Mesendoderm (in vitro differentiated cells): ENCODE results near the gene FGF1.

Experiments used
- DNase-seq: peaks from one replicate; pipeline ENCODE4 v3.0.0; 2013
- H2AK5ac ChIP-seq: 2 replicates; pipeline ENCODE4 v1.6.1; 2013; ENCODE audit warnings: low read length, inconsistent platforms
- H2BK120ac ChIP-seq: 2 replicates; pipeline ENCODE4 v1.6.1; 2013; ENCODE audit warnings: low read depth, mild to moderate bottlenecking, low read length, moderate library complexity, mixed read lengths
- H2BK15ac ChIP-seq: replicated peaks from 2 replicates; pipeline ENCODE4 v1.6.1; 2013; ENCODE audit warnings: low read depth, mild to moderate bottlenecking, moderate library complexity
- H2BK5ac ChIP-seq: 2 replicates; pipeline ENCODE4 v1.6.1; 2013; ENCODE audit warnings: low read length, inconsistent platforms
- H3K18ac ChIP-seq: 2 replicates; pipeline ENCODE4 v1.6.1; 2013; ENCODE audit warnings: mild to moderate bottlenecking, low read length, mixed read lengths
- H3K23ac ChIP-seq: one replicate; pipeline ENCODE4 v1.6.1; 2013; ENCODE audit warnings: low read length
- H3K27ac ChIP-seq: 2 replicates; pipeline ENCODE4 v1.5.1; 2013; ENCODE audit warnings: low read depth, mild to moderate bottlenecking, inconsistent platforms, low read length, moderate library complexity
- H3K27me3 ChIP-seq: 2 replicates; pipeline ENCODE4 v1.6.1; 2013; ENCODE audit warnings: low read length, control low read depth, mild to moderate bottlenecking, inconsistent platforms; ENCODE audit not compliant: insufficient read depth, poor library complexity
- H3K36me3 ChIP-seq: 2 replicates; pipeline ENCODE4 v1.6.1; 2013; ENCODE audit warnings: low read length, inconsistent platforms; ENCODE audit not compliant: control insufficient read depth, insufficient read depth
- H3K4ac ChIP-seq: one replicate; pipeline ENCODE4 v1.6.1; 2013; ENCODE audit warnings: low read depth, mild to moderate bottlenecking, low read length, moderate library complexity
- H3K4me1 ChIP-seq: 2 replicates; pipeline ENCODE4 v1.6.1; 2013; ENCODE audit warnings: low read depth, low read length, inconsistent platforms; ENCODE audit not compliant: control insufficient read depth
- H3K4me2 ChIP-seq: 2 replicates; pipeline ENCODE4 v1.6.1; 2013; ENCODE audit warnings: low read length
- H3K4me3 ChIP-seq: 2 replicates; pipeline ENCODE4 v1.5.1; 2013; ENCODE audit warnings: mild to moderate bottlenecking, low read length
- H3K56ac ChIP-seq: one replicate; pipeline ENCODE4 v1.6.1; 2013; ENCODE audit warnings: low read length
- H3K79me1 ChIP-seq: 2 replicates; pipeline ENCODE4 v1.6.1; 2013; ENCODE audit warnings: low read length, inconsistent platforms
- H3K79me2 ChIP-seq: 2 replicates; pipeline ENCODE4 v1.6.1; 2013; ENCODE audit warnings: mild to moderate bottlenecking, low read length; ENCODE audit not compliant: control insufficient read depth, insufficient read depth
- H3K9ac ChIP-seq: 2 replicates; pipeline ENCODE4 v1.6.1; 2013; ENCODE audit warnings: low read length, inconsistent platforms
- H4K5ac ChIP-seq: one replicate; pipeline ENCODE4 v1.6.1; 2013; ENCODE audit warnings: low read length
- H4K8ac ChIP-seq: one replicate; pipeline ENCODE4 v1.6.1; 2013; ENCODE audit warnings: low read depth, mild to moderate bottlenecking, control low read depth, low read length, moderate library complexity
- WGBS: extraction: QIAGEN DNeasy Blood & Tissue Kit; methylation state at CpG from one replicate; pipeline ENCODE4 v1.1.7; 2013; ENCODE audit warnings: low lambda C conversion rate, missing lambda C conversion rate; ENCODE audit not compliant: insufficient coverage; ENCODE audit errors: extremely low coverage; 5-methylcytosine and 5-hydroxymethylcytosine counted together

FGF1 gene

GRCh38 chr5:142722896-142723295, 37.0 kb upstream of the FGF1 start:
- no peak for DNase-seq
- Histone ChIP-seq H3K23ac (no peak overlapping the region), H2BK5ac (no peak overlapping the region), H3K4me1 (no peaks in the 10 kb centered on the region), H3K56ac (no peak overlapping the region), H3K27me3 (no peaks in the 10 kb centered on the region), H3K4me2 (no peak overlapping the region), H3K79me1 (no peaks in the 10 kb centered on the region), H3K36me3 (no peaks in the 10 kb centered on the region), H3K79me2 (no peaks in the 10 kb centered on the region), H3K18ac (no peak overlapping the region), H4K5ac (no peak overlapping the region), H2AK5ac (no peak overlapping the region), H3K4me3 (no peak overlapping the region), H3K4ac (no peak overlapping the region), H3K9ac (no peak overlapping the region), H2BK120ac (no peak overlapping the region), H4K8ac (no peak overlapping the region), H3K27ac (no peak overlapping the region), H2BK15ac (no peak overlapping the region)
- WGBS: no CpG with 5 or more reads among the region's 4 CpGs

GRCh38 chr5:142722146-142722545, 36.3 kb upstream of the FGF1 start:
- Histone ChIP-seq H2AK5ac (no peak overlapping the region), H2BK120ac (no peak overlapping the region)
- no CpG with 5 or more reads among the region's 6 CpGs for WGBS

GRCh38 chr5:142720641-142721271, 34.9 kb upstream of the FGF1 start:
- H3K27ac ChIP-seq: no peak overlapping the region
- H3K4me2 ChIP-seq: no peak overlapping the region
- H3K79me1 ChIP-seq: no peaks in the 10 kb centered on the region
- peak overlapping the region; percentile 70 for H3K23ac ChIP-seq
- no peak overlapping the region for H3K18ac ChIP-seq
- H3K9ac ChIP-seq: no peak overlapping the region
- no peak for DNase-seq
- H3K4me3 ChIP-seq: no peak overlapping the region
- H3K4me1 ChIP-seq: no peaks in the 10 kb centered on the region
- H2BK5ac ChIP-seq: no peak overlapping the region
- WGBS: no CpG with 5 or more reads among the region's 13 CpGs
- no peaks in the 10 kb centered on the region for H3K79me2 ChIP-seq
- H4K5ac ChIP-seq: no peak overlapping the region
- H2BK15ac ChIP-seq: no peak overlapping the region
- H3K27me3 ChIP-seq: no peaks in the 10 kb centered on the region
- no peak overlapping the region for H3K56ac ChIP-seq
- H3K4ac ChIP-seq: no peak overlapping the region
- no peak overlapping the region for H2AK5ac ChIP-seq
- H2BK120ac ChIP-seq: no peak overlapping the region
- H3K36me3 ChIP-seq: no peaks in the 10 kb centered on the region
- no peak overlapping the region for H4K8ac ChIP-seq

More at GRCh38 chr5:142722146-142722545, 36.3 kb upstream of the FGF1 start:
- no peaks in the 10 kb centered on the region for H3K27me3 ChIP-seq
- no peaks in the 10 kb centered on the region for H3K79me1 ChIP-seq
- no peak overlapping the region for H3K4ac ChIP-seq
- no peak overlapping the region for H3K9ac ChIP-seq
- H3K4me2 ChIP-seq: no peak overlapping the region
- H3K4me3 ChIP-seq: no peak overlapping the region
- H3K4me1 ChIP-seq: no peaks in the 10 kb centered on the region
- no peak overlapping the region for H3K23ac ChIP-seq
- no peak overlapping the region for H3K27ac ChIP-seq
- H4K8ac ChIP-seq: no peak overlapping the region
- no peak for DNase-seq
- no peak overlapping the region for H3K18ac ChIP-seq
- H3K79me2 ChIP-seq: no peaks in the 10 kb centered on the region
- H4K5ac ChIP-seq: no peak overlapping the region
- no peak overlapping the region for H3K56ac ChIP-seq
- no peak overlapping the region for H2BK15ac ChIP-seq
- H3K36me3 ChIP-seq: no peaks in the 10 kb centered on the region
- no peak overlapping the region for H2BK5ac ChIP-seq

GRCh38 chr5:142719836-142720370, 34.0 kb upstream of the FGF1 start:
- Histone ChIP-seq H4K8ac (no peak overlapping the region), H4K5ac (no peak overlapping the region), H3K4me1 (no peaks in the 10 kb centered on the region), H3K27ac (no peak overlapping the region), H2AK5ac (no peak overlapping the region), H3K4ac (no peak overlapping the region), H3K23ac (no peak overlapping the region), H3K4me2 (no peak overlapping the region), H2BK5ac (no peak overlapping the region), H2BK15ac (no peak overlapping the region), H3K56ac (no peak overlapping the region), H3K27me3 (no peaks in the 10 kb centered on the region), H3K18ac (no peak overlapping the region), H3K79me1 (no peaks in the 10 kb centered on the region), H3K9ac (no peak overlapping the region), H3K79me2 (no peaks in the 10 kb centered on the region), H3K4me3 (no peak overlapping the region), H2BK120ac (no peak overlapping the region), H3K36me3 (no peaks in the 10 kb centered on the region)
- WGBS: no CpG with 5 or more reads among the region's 8 CpGs
- DNase-seq: no peak

- Histone ChIP-seq H3K9ac (no peak overlapping the region), H3K27me3 (no peaks in the 10 kb centered on the region), H4K5ac (no peak overlapping the region), H2BK120ac (no peak overlapping the region), H3K4me2 (no peak overlapping the region), H3K4me3 (no peak overlapping the region), H3K27ac (no peak overlapping the region), H3K18ac (no peak overlapping the region), H3K4ac (no peak overlapping the region), H2BK5ac (no peak overlapping the region), H3K4me1 (no peaks in the 10 kb centered on the region), H2BK15ac (no peak overlapping the region), H3K79me2 (no peaks in the 10 kb centered on the region), H3K79me1 (no peaks in the 10 kb centered on the region), H3K23ac (no peak overlapping the region), H4K8ac (no peak overlapping the region), H3K36me3 (no peaks in the 10 kb centered on the region), H2AK5ac (no peak overlapping the region), H3K56ac (no peak overlapping the region)
- no CpG with 5 or more reads among the region's 11 CpGs for WGBS
- peak; percentile 86 for DNase-seq
These were observed 31.8 kb upstream of the FGF1 start for GRCh38 chr5:142717582-142718215.
